ENCODE results near the gene FBXL13. TPM values are rescaled to one million over a fixed set of nuclear protein-coding genes. Genes with fewer than 3 reads are reported as not detected.
"Not testable (repeated sequence)": the region's sequence is repeated elsewhere in the genome, so short reads cannot be mapped to it uniquely, and the experiment has no call there.

FBXL13 gene
- total RNA-seq, 1 experiment from 2014 or later, result 0.97 TPM

- Histone ChIP-seq H3K4me3 (ENCODE audit: insufficient read depth, low read depth, low read length) (no peak overlapping the region), H3K36me3 (replicated peaks; ENCODE audit: control insufficient read depth, insufficient read depth, low read length) (no peaks in the 10 kb centered on the region), H3K27me3 (ENCODE audit: control insufficient read depth, insufficient read depth, low read length) (no peaks in the 10 kb centered on the region)
- DNase-seq, result no peak
These were observed 244.4 kb downstream of the FBXL13 start for GRCh38 chr7:102830197-102830596.

- Histone ChIP-seq H3K36me3 (replicated peaks; ENCODE audit: control insufficient read depth, insufficient read depth, low read length) (no peaks in the 10 kb centered on the region), H3K27me3 (ENCODE audit: control insufficient read depth, insufficient read depth, low read length) (no peaks in the 10 kb centered on the region), H3K4me3 (ENCODE audit: insufficient read depth, low read depth, low read length) (no peak overlapping the region)
- DNase-seq, result no peak
These were observed 245.5 kb downstream of the FBXL13 start for GRCh38 chr7:102829075-102829474.

GRCh38 chr7:102828286-102828685 is 246.3 kb downstream of the FBXL13 start:
- no peaks in the 10 kb centered on the region for H3K36me3 ChIP-seq (replicated peaks; ENCODE audit: control insufficient read depth, insufficient read depth, low read length)
- DNase-seq, result no peak
- no peaks in the 10 kb centered on the region for H3K27me3 ChIP-seq (ENCODE audit: control insufficient read depth, insufficient read depth, low read length)
- no peak overlapping the region for H3K4me3 ChIP-seq (ENCODE audit: insufficient read depth, low read depth, low read length)

GRCh38 chr7:102823390-102824119 is 251.0 kb downstream of the FBXL13 start:
- no peak for DNase-seq
- H3K27me3 ChIP-seq (ENCODE audit: control insufficient read depth, insufficient read depth, low read length), result no peaks in the 10 kb centered on the region

GRCh38 chr7:102821994-102822747 is 252.4 kb downstream of the FBXL13 start:
- no peak for DNase-seq
- Histone ChIP-seq H3K27me3 (ENCODE audit: control insufficient read depth, insufficient read depth, low read length) (no peaks in the 10 kb centered on the region), H3K36me3 (replicated peaks; ENCODE audit: control insufficient read depth, insufficient read depth, low read length) (no peaks in the 10 kb centered on the region), H3K4me3 (ENCODE audit: insufficient read depth, low read depth, low read length) (no peak overlapping the region)

More at GRCh38 chr7:102823390-102824119, 251.0 kb downstream of the FBXL13 start:
- Histone ChIP-seq H3K4me3 (ENCODE audit: insufficient read depth, low read depth, low read length) (no peak overlapping the region), H3K36me3 (replicated peaks; ENCODE audit: control insufficient read depth, insufficient read depth, low read length) (no peaks in the 10 kb centered on the region)

- Histone ChIP-seq H3K4me3 (ENCODE audit: insufficient read depth, low read depth, low read length) (no peak overlapping the region), H3K36me3 (replicated peaks; ENCODE audit: control insufficient read depth, insufficient read depth, low read length) (no peaks in the 10 kb centered on the region), H3K27me3 (ENCODE audit: control insufficient read depth, insufficient read depth, low read length) (no peaks in the 10 kb centered on the region)
- DNase-seq, result no peak
These were observed 255.4 kb downstream of the FBXL13 start for GRCh38 chr7:102819151-102819550.

- no peaks in the 10 kb centered on the region for H3K36me3 ChIP-seq (replicated peaks; ENCODE audit: control insufficient read depth, insufficient read depth, low read length)
- H3K4me3 ChIP-seq (ENCODE audit: insufficient read depth, low read depth, low read length), result no peak overlapping the region
- no peak for DNase-seq
- no peaks in the 10 kb centered on the region for H3K27me3 ChIP-seq (ENCODE audit: control insufficient read depth, insufficient read depth, low read length)
These were observed 256.7 kb downstream of the FBXL13 start for GRCh38 chr7:102817616-102818573.

GRCh38 chr7:102814025-102814471 is 260.5 kb downstream of the FBXL13 start:
- Histone ChIP-seq H3K4me3 (ENCODE audit: insufficient read depth, low read depth, low read length) (no peak overlapping the region), H3K36me3 (replicated peaks; ENCODE audit: control insufficient read depth, insufficient read depth, low read length) (no peaks in the 10 kb centered on the region), H3K27me3 (ENCODE audit: control insufficient read depth, insufficient read depth, low read length) (no peaks in the 10 kb centered on the region)
- DNase-seq, result no peak

GRCh38 chr7:102813191-102814024 is 261.2 kb downstream of the FBXL13 start:
- no peak for DNase-seq
- Histone ChIP-seq H3K27me3 (ENCODE audit: control insufficient read depth, insufficient read depth, low read length) (no peaks in the 10 kb centered on the region), H3K36me3 (replicated peaks; ENCODE audit: control insufficient read depth, insufficient read depth, low read length) (no peaks in the 10 kb centered on the region), H3K4me3 (ENCODE audit: insufficient read depth, low read depth, low read length) (no peak overlapping the region)

- no peaks in the 10 kb centered on the region for H3K36me3 ChIP-seq (replicated peaks; ENCODE audit: control insufficient read depth, insufficient read depth, low read length)
- no peak for DNase-seq
- H3K4me3 ChIP-seq (ENCODE audit: insufficient read depth, low read depth, low read length), result no peak overlapping the region
- H3K27me3 ChIP-seq (ENCODE audit: control insufficient read depth, insufficient read depth, low read length), result no peaks in the 10 kb centered on the region
These were observed 262.5 kb downstream of the FBXL13 start for GRCh38 chr7:102811942-102812678.

- Histone ChIP-seq H3K27me3 (ENCODE audit: control insufficient read depth, insufficient read depth, low read length) (no peaks in the 10 kb centered on the region), H3K4me3 (ENCODE audit: insufficient read depth, low read depth, low read length) (no peak overlapping the region), H3K36me3 (replicated peaks; ENCODE audit: control insufficient read depth, insufficient read depth, low read length) (no peaks in the 10 kb centered on the region)
- no peak for DNase-seq
These were observed 263.7 kb downstream of the FBXL13 start for GRCh38 chr7:102810916-102811315.

GRCh38 chr7:102806613-102807012 is 268.0 kb downstream of the FBXL13 start:
- H3K36me3 ChIP-seq (replicated peaks; ENCODE audit: control insufficient read depth, insufficient read depth, low read length), result no peaks in the 10 kb centered on the region
- H3K27me3 ChIP-seq (ENCODE audit: control insufficient read depth, insufficient read depth, low read length), result no peaks in the 10 kb centered on the region
- no peak for DNase-seq
- H3K4me3 ChIP-seq (ENCODE audit: insufficient read depth, low read depth, low read length), result no peak overlapping the region

GRCh38 chr7:102795987-102796595 is 278.5 kb downstream of the FBXL13 start:
- not testable (repeated sequence) for DNase-seq; H3K4me3 ChIP-seq (ENCODE audit: insufficient read depth, low read depth, low read length); H3K36me3 ChIP-seq (replicated peaks; ENCODE audit: control insufficient read depth, insufficient read depth, low read length); H3K27me3 ChIP-seq (ENCODE audit: control insufficient read depth, insufficient read depth, low read length)

Data from H7 (cell line).